ENCODE measurements around the gene SLC30A9.

GRCh38 chr4:42067264-42067663 lies 76.9 kb downstream of the SLC30A9 start:
- TF ChIP-seq CTCF (conservative IDR thresholded peaks at IDR 0.05 in 1 of 2, IDR thresholded peaks at IDR 0.05 in 1 of 2; ENCODE audit: low read depth in 1 of 2, low read length in 2 of 2): no peak
- no peak for TF ChIP-seq EZH2 (IDR thresholded peaks at IDR 0.05; ENCODE audit: low read length, missing control alignments)

Data from fibroblast of lung (primary cell).